Osteoblast (primary cell): ENCODE results near the gene MND1. TPM values are rescaled to one million over a fixed set of nuclear protein-coding genes. Genes with fewer than 3 reads are reported as not detected.

ENCODE experiments used
- DNase-seq: peaks from one replicate; pipeline ENCODE4 v3.0.0; 2011; ENCODE audit warnings: low spot score, mixed read lengths; ENCODE audit not compliant: insufficient read length; ENCODE audit errors: missing footprints
- H2AFZ ChIP-seq: 2 replicates; pipeline ENCODE4 v1.6.0; 2011; ENCODE audit warnings: mild to moderate bottlenecking, low read length
- H3K27ac ChIP-seq: 2 replicates; pipeline ENCODE4 v1.5.1; 2011; ENCODE audit warnings: mild to moderate bottlenecking, low read depth, low read length, moderate library complexity
- H3K27me3 ChIP-seq: 2 replicates; pipeline ENCODE4 v1.6.0; 2012; ENCODE audit warnings: mild to moderate bottlenecking, control low read depth, inconsistent platforms, low read length, moderate library complexity; ENCODE audit not compliant: insufficient read depth
- H3K36me3 ChIP-seq: 2 replicates; pipeline ENCODE4 v1.5.1; 2011; ENCODE audit warnings: mild to moderate bottlenecking, low read length, control low read depth, moderate library complexity; ENCODE audit not compliant: insufficient read depth
- H3K4me1 ChIP-seq: 2 replicates; pipeline ENCODE4 v1.5.1; 2011; ENCODE audit warnings: mild to moderate bottlenecking, low read length, control low read depth, moderate library complexity; ENCODE audit not compliant: insufficient read depth
- H3K4me2 ChIP-seq: 2 replicates; pipeline ENCODE4 v1.6.0; 2011; ENCODE audit warnings: mild to moderate bottlenecking, low read length; ENCODE audit not compliant: insufficient read depth
- H3K4me3 ChIP-seq: fragments of 200-600 bp; sonication (generic); 3 replicates; pipeline ENCODE4 v1.5.1; 2012; ENCODE audit warnings: mild to moderate bottlenecking, low read length, inconsistent platforms; ENCODE audit not compliant: insufficient read depth
- H3K79me2 ChIP-seq: 2 replicates; pipeline ENCODE4 v1.6.0; 2012; ENCODE audit warnings: mild to moderate bottlenecking, low read length, control low read depth, inconsistent platforms; ENCODE audit not compliant: insufficient read depth
- H3K9me3 ChIP-seq: 2 replicates; pipeline ENCODE4 v1.5.1; 2011; ENCODE audit warnings: low read depth, low read length, control low read depth
- H4K20me1 ChIP-seq: 2 replicates; pipeline ENCODE4 v1.6.0; 2012; ENCODE audit warnings: mild to moderate bottlenecking, low read length, control low read depth; ENCODE audit not compliant: insufficient read depth
- total RNA-seq: library from RNA; depleted of rRNA; stranded (reverse); fragments of >200 nt; gene quantifications from 2 replicates; pipeline ENCODE4 v1.2.3, GENCODE V29; 2012
- TF ChIP-seq, protein P1 (sequence below): IDR thresholded peaks from 2 replicates; pipeline ENCODE4 v1.5.1; 2011; ENCODE audit warnings: mild to moderate bottlenecking, low read depth, low read length, moderate library complexity; ENCODE audit errors: extremely low read depth

The MND1 gene
- total RNA-seq, 1 donor = 1.4 TPM

- H3K36me3 ChIP-seq = no peaks in the 10 kb centered on the region
- no peak overlapping the region for H3K4me2 ChIP-seq
- H3K27me3 ChIP-seq = no peaks in the 10 kb centered on the region
- no peaks in the 10 kb centered on the region for H3K79me2 ChIP-seq
- peaks cover 6% of the 10 kb centered on the region for H3K9me3 ChIP-seq
- TF ChIP-seq, protein P1, sequence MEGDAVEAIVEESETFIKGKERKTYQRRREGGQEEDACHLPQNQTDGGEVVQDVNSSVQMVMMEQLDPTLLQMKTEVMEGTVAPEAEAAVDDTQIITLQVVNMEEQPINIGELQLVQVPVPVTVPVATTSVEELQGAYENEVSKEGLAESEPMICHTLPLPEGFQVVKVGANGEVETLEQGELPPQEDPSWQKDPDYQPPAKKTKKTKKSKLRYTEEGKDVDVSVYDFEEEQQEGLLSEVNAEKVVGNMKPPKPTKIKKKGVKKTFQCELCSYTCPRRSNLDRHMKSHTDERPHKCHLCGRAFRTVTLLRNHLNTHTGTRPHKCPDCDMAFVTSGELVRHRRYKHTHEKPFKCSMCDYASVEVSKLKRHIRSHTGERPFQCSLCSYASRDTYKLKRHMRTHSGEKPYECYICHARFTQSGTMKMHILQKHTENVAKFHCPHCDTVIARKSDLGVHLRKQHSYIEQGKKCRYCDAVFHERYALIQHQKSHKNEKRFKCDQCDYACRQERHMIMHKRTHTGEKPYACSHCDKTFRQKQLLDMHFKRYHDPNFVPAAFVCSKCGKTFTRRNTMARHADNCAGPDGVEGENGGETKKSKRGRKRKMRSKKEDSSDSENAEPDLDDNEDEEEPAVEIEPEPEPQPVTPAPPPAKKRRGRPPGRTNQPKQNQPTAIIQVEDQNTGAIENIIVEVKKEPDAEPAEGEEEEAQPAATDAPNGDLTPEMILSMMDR = no peak
- H4K20me1 ChIP-seq = no peaks in the 10 kb centered on the region
- no peak overlapping the region for H3K4me3 ChIP-seq
- H3K4me1 ChIP-seq = peaks cover 8% of the 10 kb centered on the region
- H2AFZ ChIP-seq = no peak overlapping the region
- no peak overlapping the region for H3K27ac ChIP-seq
- DNase-seq = no peak
These were observed 47.4 kb upstream of the MND1 start for GRCh38 chr4:153297116-153297515.

DNA sequence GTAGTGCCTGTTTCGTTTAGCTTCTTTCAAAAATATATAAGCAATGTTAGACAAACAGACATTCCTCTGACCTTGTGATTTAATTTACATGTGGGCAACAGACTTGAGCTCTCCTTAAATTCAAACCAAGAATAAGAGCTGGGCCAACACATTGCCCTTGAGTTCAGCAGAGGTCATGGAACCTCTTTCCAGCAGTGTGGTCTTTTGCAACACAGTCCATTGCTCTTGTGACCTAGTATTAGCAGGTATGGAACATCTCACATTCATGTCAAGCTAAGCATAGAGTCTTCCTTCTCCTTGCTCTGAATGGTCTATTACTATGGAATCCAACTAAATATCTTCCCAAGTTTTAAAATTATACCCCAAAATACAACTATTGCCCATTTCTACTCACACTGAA, 33.7 kb upstream of the MND1 start:
- H3K4me1 ChIP-seq = no peaks in the 10 kb centered on the region
- H4K20me1 ChIP-seq = no peaks in the 10 kb centered on the region
- H3K79me2 ChIP-seq = no peaks in the 10 kb centered on the region
- no peaks in the 10 kb centered on the region for H3K9me3 ChIP-seq
- no peak overlapping the region for H3K27ac ChIP-seq
- H3K4me2 ChIP-seq = no peak overlapping the region
- TF ChIP-seq, protein P1 = no peak
- no peaks in the 10 kb centered on the region for H3K36me3 ChIP-seq
- no peak overlapping the region for H3K4me3 ChIP-seq
- H3K27me3 ChIP-seq = no peaks in the 10 kb centered on the region
- DNase-seq = no peak
- no peak overlapping the region for H2AFZ ChIP-seq

DNA sequence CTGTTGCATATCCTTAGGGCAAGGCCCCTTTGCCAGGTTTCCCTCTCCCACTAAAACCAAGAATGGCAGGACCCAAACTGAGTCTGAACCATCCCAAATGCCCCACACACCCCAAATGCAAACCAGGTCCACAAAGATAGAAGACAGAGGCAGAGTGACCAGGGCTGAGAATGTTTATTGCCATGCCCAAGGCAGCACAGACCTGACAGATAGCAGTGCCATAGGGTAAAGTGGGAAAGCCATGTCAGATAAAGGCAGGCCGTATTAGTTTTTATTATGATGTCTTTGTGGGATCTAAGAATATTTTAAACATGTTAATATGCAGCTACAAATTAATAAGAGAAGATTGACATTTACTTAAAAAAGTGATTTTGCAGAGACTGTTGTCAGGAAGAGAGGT, 29.6 kb upstream of the MND1 start:
- Histone ChIP-seq H3K79me2 (no peaks in the 10 kb centered on the region), H3K27me3 (no peaks in the 10 kb centered on the region), H3K4me3 (no peak overlapping the region), H3K9me3 (no peaks in the 10 kb centered on the region), H3K4me2 (no peak overlapping the region), H4K20me1 (no peaks in the 10 kb centered on the region), H3K4me1 (no peaks in the 10 kb centered on the region), H2AFZ (no peak overlapping the region), H3K36me3 (no peaks in the 10 kb centered on the region), H3K27ac (no peak overlapping the region)
- no peak for DNase-seq
- TF ChIP-seq, protein P1 = no peak

- no peak overlapping the region for H2AFZ ChIP-seq
- H3K36me3 ChIP-seq = no peaks in the 10 kb centered on the region
- H3K79me2 ChIP-seq = no peaks in the 10 kb centered on the region
- no peaks in the 10 kb centered on the region for H3K4me1 ChIP-seq
- TF ChIP-seq, protein P1 = peak; percentile 67
- no peaks in the 10 kb centered on the region for H3K9me3 ChIP-seq
- H3K4me3 ChIP-seq = no peak overlapping the region
- peak; percentile 65 for DNase-seq
- no peaks in the 10 kb centered on the region for H3K27me3 ChIP-seq
- no peak overlapping the region for H3K27ac ChIP-seq
- H4K20me1 ChIP-seq = no peaks in the 10 kb centered on the region
- H3K4me2 ChIP-seq = no peak overlapping the region
These were observed 25.7 kb upstream of the MND1 start for GRCh38 chr4:153318696-153319320.
